ENCODE results near the gene SEZ6L2. TPM values are rescaled to one million over a fixed set of nuclear protein-coding genes. Genes with fewer than 3 reads are reported as not detected.
"Not testable (repeated sequence)": the region's sequence is repeated elsewhere in the genome, so short reads cannot be mapped to it uniquely, and the experiment has no call there.

The SEZ6L2 gene
- total RNA-seq, 1 experiment from 2014 or later, result 10.9 TPM

DNA sequence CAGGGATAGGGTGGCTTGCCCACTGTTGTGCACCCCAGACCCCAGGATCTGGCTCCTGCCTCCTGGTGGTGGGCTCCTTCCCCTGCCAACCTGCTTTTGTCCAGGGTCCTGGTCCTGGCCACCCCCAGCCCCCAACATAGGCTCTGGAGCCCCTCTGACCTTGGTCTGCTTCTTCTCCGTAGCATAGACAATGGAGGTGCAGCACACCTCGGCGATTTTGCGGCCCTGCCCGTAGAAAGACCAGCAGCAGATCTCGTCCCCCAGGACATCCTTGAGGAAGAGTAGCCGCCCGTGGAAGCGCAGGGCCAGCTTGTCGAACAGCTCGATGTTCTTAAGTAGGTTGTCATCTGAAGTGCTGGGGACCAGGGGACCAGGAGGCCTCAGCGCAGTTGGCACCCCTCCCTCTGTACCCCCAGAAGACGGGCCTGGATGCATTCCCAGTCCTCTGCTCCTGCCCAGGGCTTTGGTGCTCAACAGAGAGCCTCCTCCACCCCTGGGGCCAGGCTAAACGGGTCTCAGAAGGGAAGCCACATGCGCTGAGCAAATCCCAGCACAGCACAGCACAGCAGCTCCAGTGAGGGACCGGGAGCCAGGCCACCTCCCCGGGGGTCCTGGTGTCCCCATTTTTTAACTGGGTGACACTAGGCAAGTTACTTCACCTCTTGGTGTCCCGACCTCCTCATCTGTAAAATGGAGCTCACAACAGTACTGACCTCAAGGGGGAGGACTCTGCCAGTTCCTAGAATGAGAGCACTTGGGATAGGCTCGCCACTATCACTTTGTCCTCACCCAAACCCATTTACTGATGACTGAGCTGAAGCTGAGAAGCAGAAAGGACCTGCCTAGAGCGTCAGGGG lies 11.7 kb upstream of the SEZ6L2 start:
- DNase-seq (ENCODE audit: low read depth), result no peak

DNA sequence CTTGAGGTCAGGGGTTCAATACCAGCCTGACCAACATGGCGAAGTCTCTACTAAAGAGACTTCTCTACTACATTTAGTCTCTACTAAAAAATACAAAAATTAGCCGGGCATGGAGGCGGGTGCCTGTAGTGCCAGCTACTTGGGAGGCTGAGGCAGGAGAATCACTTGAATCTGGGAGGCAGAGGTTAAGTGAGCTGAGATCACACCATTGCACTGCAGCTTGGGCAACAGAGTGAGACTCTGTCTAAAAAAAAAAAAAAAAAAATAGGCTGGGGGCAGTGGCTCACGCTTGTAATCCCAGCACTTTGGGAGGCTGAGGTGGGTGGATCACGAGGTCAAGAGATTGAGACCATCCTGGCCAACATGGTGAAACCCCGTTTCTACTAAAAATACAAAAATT lies 10.5 kb upstream of the SEZ6L2 start:
- not testable (repeated sequence) for DNase-seq (ENCODE audit: low read depth)

DNA sequence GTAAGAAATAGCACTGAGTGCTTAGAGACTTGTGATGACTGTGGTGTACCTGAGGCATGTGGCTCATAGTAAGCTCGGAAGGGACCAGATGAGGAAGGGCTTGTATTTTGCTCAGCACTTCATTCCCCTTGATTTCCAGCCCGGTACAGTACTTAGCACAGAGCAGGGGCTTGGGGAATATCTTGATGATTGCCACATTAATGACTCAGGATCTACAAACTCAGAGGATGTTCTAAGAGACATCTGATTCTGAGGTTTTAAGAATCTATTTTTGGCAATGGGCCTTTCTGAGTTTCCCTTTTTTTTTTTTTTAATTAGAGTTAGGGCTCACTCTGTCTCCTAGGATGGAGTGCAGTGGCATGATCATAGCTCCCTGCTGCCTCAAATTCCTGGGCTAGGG lies 10.0 kb upstream of the SEZ6L2 start:
- peak; percentile 76 for DNase-seq (ENCODE audit: low read depth)

DNA sequence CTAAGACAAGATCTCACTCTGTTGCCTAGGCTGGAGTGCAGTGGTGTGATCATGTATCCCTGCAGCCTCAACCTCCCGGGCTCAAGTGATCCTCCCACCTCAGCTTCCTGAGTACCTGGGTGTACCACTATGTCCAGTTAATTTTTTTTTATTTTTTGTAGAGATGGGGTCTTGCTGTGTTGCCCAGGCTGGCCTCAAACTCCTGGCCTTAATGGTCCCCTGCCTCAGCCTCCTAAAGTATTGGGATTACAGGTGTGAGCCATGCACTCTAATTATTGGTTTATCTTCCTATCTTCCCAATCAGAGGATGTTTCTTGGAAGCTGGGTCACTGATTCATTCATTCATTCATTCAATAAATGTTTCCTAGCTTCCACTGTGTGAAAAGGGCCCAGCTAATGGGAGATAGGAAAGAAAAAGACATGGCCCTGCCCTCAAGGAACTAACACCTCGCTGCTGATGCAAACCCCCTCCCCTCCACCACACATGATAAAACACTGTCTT lies 9.4 kb upstream of the SEZ6L2 start:
- DNase-seq (ENCODE audit: low read depth), result no peak

DNA sequence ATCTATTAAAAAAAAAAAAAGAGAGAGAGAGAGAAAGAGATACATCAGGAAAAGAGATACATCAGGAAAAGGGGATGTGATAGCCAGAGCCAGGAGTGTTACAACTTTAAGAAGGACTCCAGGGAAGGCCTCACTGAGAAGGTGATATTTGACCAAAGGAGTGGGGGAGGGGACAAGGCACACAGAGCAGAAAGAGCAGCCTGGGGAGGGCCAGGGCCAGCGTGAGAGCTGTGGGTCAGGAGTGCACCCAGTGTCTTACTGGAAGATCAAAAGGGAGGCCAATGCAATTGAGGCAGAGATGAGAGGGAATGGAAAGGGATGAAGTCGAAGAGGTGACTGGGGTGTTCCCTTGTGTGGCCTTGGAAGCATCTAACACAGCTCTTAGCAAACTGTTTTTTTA lies 8.6 kb upstream of the SEZ6L2 start:
- no peak for DNase-seq (ENCODE audit: low read depth)

DNA sequence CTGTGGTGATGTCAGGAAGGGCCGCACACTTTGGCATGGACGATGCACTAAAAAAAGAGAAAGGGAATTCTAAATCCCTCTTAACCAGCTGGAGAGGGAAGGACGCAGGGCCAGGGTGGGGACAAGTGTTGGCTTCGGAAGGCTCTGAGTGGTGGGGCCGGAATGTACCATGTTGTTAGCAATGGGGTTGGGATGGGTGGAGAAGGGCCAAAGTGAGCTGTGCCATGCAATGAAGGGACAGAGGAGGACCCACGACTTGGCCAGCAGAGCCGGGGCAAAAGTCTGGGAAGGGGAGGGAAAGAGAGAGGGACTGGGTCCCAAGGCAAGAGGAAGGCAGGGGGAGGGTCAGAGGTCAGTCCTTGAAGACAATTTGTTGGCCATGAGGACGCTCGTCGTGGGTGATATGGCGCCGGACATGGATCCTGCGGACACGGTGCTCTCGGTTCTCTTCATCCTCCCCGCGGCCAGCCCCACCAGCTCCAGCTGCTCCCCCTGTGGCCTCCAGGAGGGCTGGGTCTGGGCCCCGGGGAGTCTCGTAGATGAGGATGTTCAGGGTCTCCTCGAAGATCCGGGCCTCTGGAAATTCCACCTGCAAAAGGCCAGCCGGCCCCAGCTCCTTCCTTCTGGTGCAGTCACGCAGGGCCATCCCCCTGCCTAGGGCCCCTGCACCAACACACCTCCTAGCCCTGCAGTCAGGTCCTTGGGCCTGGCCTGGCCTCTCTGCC lies 7.3 kb upstream of the SEZ6L2 start:
- no peak for DNase-seq (ENCODE audit: low read depth)

DNA sequence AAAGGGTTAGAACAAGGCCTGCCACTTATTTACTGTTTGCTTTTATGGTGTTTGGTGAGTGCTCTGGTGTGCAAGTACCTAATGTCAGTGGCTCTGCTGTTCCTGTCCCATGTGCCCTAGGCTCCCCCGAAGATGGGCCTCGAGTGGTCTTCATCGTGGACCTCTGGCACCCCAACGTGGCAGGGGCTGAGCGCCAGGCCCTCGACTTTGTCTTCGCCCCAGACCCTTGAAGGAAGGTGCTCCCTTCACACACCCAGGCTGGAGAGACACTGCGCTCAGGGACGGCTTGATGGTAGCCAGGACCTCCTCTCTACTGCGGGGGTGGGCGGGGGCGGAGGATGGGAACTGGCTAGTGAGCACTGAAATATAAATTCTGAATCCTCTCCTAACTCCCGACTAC lies 6.3 kb upstream of the SEZ6L2 start:
- DNase-seq (ENCODE audit: low read depth), result no peak

DNA sequence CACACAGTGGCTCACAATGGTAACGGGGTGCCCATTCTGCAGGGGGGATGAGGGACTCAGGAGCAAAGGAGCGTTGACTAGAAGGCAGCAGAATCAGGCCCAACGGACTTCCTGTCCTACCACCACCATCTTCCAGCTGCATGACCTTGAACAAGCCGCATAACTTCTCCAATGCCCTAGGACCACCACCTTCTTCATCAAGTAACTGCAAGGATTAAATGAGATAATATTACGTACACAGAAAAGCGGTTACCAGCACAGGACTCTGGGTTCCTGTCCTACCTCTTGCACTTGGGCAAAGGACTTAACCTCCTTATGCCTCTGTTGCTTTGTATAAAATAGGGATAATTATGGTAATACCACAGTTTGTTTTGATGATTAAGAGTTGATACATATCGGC lies 5.6 kb upstream of the SEZ6L2 start:
- no peak for DNase-seq (ENCODE audit: low read depth)

DNA sequence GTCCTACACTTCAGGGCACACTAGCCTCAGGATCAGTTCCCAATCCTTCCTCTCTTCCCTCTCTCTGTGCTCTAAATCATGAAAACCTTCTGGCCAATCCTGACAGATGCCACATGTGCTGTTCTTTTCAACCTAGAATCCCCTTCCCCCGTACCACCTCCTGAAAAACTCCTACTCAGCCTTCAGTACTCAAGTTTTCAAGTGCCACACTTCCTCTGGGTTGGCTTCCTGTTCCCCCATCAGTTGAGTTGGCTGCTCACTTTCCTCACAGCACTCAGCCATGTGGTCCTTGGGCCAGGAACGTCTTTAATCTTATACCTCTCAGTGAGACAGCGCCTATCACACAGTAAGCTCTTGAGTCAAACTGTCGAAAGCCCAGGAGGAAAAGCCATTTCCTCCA lies 4.2 kb upstream of the SEZ6L2 start:
- DNase-seq (ENCODE audit: low read depth), result no peak

DNA sequence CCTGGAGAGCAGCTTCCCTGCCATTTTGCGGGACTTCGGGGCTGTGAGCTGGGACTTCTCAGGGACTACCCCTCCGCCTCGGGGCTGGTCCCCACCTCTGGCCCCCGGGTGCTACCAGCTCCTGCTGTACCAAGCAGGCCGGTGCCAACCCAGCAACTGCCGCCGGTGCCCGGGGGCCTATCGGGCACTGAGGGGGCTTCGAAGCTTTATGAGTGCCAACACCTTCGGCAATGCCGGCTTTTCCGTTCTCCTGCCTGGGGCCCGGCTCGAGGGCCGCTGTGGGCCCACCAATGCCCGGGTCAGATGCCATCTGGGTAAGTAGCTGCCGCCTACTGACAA lies 2.2 kb upstream of the SEZ6L2 start:
- DNase-seq (ENCODE audit: low read depth), result no peak

DNA sequence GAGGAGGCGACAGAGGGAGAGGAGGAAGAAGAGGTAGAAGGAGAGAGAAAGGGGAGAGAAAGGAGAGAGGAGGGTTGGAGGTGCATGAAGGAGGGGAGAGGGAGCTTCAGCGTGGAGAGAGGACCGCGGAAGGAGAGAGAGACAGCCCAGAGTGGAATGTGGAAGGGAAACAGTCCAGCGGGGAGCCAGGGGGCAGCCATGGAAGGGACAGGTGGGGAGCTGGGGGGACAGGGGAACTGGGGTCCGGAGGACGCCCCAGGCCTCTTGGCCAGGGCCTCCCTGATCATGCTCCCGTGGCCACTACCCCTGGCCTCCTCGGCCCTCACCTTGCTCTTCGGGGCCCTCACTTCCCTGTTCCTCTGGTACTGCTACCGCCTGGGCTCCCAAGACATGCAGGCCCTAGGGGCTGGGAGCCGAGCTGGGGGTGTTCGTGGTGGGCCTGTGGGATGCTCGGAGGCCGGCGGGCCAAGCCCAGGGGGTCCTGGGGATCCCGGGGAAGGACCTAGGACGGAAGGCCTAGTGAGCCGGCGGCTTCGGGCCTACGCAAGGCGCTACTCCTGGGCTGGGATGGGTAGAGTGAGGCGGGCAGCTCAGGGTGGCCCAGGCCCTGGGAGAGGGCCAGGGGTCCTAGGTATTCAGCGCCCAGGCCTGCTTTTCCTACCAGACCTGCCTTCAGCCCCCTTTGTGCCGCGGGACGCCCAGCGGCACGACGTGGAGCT lies 1.7 kb upstream of the SEZ6L2 start:
- DNase-seq (ENCODE audit: low read depth), result no peak

DNA sequence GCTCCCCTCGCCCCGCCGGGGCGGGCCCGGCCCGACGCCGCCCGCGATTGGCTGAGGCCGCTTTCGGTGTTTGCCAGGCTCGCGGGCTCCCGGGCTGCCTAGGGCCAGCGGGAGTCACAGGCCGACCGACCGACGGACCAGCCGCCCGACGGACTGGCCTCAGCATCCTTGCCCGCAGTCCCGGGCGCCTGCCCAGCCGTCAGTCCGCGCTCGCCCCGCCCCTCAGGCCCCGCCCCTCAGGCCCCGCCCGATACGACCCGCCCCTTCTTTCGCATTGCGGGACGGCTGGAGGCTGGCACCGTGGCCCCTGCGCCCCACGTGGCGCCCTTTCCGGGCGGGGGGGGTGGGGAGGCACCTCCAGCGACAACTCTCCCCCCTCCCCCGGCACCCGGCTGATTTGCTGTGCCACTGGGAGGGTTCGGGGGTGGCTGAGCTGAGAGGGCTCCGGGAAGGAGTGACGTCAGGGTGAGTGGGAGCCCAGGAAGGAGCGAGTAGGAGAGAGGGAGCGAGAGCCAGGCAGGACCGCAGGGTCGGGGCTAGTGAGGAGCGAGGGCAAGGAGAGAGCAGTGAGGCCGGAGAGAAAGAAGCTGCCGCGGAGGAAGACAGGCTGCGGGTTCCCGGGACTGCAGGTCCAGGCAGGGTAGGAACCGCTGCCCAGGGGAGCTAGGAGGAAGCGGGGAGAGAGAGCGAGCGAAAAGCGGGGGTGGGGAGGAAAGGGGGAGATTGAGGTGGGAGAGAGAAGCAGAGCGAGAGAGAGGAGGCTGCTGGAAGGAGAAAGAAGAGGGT lies 945 bp upstream of the SEZ6L2 start, which contains the start of gene ASPHD1:
TSS of gene ASPHD1 (plus strand) at position 387 of the 786 bp plus-strand sequence. CDS start 484 bp downstream, outside the sequence.
- DNase-seq (ENCODE audit: low read depth), result peak; percentile 81

DNA sequence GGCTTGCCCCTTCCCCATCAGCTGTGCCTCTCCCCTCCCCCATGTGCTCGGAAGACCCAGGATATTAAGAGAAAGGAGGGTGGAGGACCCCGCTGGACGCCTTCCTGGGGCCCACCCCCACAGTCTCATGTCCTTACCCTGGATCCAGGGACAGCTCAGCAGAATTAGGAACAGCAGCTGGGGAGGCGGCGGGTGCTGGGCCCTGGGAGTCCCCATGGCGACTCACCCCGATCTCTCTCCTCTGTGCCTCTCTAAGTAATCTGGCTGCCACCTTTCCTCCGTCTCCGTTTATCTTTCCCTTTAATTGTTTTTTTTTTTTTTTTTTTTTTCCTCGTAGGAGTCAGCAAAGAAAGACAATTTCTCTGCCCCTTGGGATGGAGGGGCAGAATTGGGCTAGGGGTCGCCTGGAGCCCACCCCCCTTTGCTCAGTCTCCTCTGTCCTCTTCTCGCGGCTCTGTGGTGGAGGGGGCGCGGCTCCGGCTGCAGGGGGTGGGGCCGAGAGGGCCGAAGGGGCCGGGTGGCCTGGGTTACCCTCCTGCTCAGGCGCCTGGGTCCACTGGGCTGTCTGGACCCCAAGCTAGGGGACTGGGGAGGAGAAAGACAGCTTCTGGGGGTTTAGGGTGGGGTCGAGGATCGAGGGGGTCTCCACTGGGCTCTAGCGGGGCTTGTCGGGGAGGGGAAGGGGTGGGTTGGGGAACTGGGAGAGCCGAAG lies 390 bp downstream of the SEZ6L2 start:
- DNase-seq (ENCODE audit: low read depth), result no peak

DNA sequence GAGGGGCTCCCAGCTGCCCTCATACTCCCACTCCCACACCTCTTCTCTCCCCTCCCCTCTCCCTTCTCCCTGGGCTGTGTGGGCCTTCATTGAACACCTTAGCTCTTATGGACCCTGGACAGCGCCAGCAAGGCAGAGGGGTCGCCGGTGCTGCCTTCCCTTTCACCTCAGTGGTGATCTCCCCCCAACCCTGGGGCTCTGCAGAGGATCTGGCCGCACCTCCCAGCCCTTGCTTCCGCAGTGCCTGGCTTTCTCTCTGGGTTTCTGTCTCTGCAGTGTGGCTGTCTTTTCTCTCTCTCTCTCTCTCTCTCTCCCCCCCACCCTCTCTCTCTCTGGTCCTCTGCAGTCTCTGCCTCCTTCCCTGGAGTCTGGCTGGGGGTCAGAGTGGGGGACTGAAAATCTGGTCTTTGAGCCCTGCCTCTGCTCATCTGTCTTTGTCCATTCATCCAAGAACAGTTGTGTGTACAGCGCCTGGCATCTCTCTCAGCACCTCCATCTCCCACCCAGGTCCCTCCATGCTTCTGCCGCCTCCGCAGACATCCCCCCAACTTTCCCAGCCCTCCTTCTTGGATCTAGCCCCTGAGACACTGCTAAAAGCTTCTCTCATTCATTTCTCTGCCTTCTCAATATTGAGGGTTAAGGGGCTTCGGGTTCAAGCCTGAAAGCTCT lies 1.1 kb downstream of the SEZ6L2 start:
- no peak for DNase-seq (ENCODE audit: low read depth)

DNA sequence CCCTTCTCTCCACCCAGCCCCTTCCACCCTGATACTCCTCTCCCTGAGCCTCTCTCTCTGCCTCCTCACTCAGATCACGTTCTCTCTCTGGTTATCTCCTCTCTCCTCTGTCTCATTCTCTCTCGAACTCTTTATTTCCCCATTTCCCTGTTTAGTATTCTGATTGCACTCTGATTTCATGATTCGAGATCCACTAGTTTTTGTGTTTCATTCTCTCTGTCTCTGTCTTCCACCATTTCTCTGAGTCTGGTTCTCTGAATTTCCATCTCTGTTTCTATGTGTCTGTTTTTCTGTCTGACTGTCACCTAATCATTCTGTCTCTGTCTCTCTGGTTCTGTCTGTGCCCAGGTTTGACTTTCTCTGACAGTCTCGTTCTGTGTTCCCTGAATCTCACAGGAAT lies 2.0 kb downstream of the SEZ6L2 start:
- DNase-seq (ENCODE audit: low read depth), result no peak

DNA sequence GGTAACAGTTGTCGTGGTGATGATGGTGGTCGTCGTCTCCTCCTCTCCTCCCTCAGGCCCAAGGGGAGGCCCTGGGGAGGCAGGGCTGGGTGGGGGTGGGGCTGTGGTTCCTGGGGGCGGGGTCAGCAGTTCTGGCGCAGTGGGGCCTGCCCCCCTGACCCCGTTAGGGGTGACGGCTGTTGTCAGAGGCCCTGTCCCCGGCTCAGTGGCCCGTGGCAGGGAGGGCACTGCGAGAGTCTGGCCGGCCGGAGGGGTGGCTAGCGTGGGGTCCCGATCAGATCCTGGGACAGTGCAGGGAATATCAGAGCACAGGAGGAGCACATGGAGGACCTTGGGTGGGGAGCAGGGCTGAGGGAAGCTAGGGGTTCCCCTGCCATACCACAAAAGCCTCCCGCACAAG lies 2.5 kb downstream of the SEZ6L2 start:
- DNase-seq (ENCODE audit: low read depth), result no peak

DNA sequence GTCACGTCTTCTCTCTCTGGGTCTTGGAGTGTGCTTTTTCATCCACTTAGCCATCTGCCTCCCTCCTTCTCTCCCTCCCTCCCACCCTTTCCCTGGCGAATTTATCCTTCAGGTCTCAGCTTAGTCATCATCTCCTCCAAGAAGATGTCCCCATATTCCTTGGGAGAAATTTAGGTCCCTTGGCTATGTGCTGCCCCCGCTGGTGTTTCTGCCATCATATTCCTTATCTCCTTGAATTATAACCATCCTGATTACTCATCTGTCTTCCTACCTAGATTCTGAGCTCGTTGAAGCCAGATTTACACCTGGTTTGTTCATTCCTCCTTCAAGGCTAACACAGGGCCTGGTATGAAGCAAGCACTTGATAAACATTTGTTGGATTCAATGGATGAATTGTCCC lies 5.0 kb downstream of the SEZ6L2 start:
- no peak for DNase-seq (ENCODE audit: low read depth)

DNA sequence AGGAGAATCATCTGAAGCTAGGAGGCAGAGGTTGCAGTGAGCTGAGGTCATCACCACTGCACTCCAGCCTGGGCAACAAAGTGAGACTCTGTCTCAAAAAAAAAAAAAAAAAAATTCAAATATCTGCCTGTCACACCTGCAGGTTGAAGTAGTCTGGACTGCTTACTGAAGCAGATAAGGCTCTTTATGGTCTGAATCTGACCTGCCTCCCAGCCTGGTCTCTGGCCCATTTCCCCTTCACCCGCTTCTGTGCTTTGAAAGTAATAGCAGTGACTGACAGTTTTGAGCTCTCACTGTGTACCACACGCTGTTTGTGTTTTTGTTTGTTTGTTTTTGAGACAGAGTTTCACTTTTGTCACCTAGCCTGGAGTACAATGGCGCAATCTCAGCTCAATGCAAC lies 5.8 kb downstream of the SEZ6L2 start:
- no peak for DNase-seq (ENCODE audit: low read depth)

DNA sequence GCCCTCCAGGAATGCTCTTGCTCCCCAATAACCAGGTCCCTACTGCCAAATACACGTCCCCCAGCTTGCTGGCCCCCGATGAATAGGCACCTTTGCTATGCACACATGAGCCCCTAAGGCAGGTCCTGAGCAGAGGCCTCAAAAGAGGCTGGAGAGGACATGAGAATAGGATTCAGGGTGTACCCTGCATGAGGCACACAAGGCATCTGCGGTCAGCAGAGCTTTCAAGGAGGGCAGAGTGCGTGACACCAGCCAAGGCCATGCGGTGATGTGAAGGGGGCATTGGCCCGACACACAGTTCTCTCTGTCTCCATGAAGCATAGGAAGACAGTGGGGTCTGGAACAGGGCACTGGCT lies 6.9 kb downstream of the SEZ6L2 start:
- no peak for DNase-seq (ENCODE audit: low read depth)

Data from LHCN-M2 (cell line).